ENCODE data around the gene DMRTA1.

GRCh38 chr9:22457448-22457847, 10.8 kb downstream of the DMRTA1 start:
- TF ChIP-seq CTCF (conservative IDR thresholded peaks at IDR 0.05; ENCODE audit: low read depth, low read length) (peak; percentile 38), EZH2 (IDR thresholded peaks at IDR 0.05; ENCODE audit: low read length, unreplicated experiment) (no peak)

All from PC-3 (cell line).